ENCODE results near the gene TFE3. TPM values are rescaled to one million over a fixed set of nuclear protein-coding genes. Genes with fewer than 3 reads are reported as not detected.

TFE3 gene
- polyA plus RNA-seq, 1 donor (not counting 4 experiments of a cell fraction or from before 2014, with no cell fraction given) = 13.2 TPM

GRCh38 chrX:48998391-48998790, 44.8 kb downstream of the TFE3 start:
- H3K36me3 ChIP-seq (ENCODE audit: control insufficient read depth in 2 of 2, extremely low read depth in 1 of 2, insufficient read depth in 2 of 2, low read length in 2 of 2) = peaks cover 8 to 10% of the 10 kb centered on the region in 2 experiments
- H3K4me3 ChIP-seq (ENCODE audit: control insufficient read depth in 2 of 3, extremely low read depth in 1 of 3, insufficient read depth in 2 of 3, low read depth in 1 of 3, low read length in 3 of 3) = no peak overlapping the region
- no peaks in the 10 kb centered on the region for H3K27me3 ChIP-seq (ENCODE audit: control insufficient read depth, extremely low read depth, insufficient read depth, low read length)
- no peak overlapping the region for H3K27ac ChIP-seq (ENCODE audit: control insufficient read depth, insufficient read depth, low read length)
- H2AFZ ChIP-seq (ENCODE audit: control insufficient read depth, low read length) = no peak overlapping the region
- no peaks in the 10 kb centered on the region for H3K9me3 ChIP-seq (ENCODE audit: control insufficient read depth, low read depth, low read length)
- no peak for FAIRE-seq
- peak in 1 of 3 experiments; percentile 2 for TF ChIP-seq CTCF (optimal IDR thresholded peaks at IDR 0.05 in 1 of 3, IDR thresholded peaks at IDR 0.05 in 1 of 3, conservative IDR thresholded peaks at IDR 0.05 in 1 of 3; ENCODE audit: extremely low read depth in 1 of 3, insufficient read depth in 2 of 3, low read length in 3 of 3)
- no peak for TF ChIP-seq EZH2 (IDR thresholded peaks at IDR 0.05; ENCODE audit: low read length)
- peaks cover 6% of the 10 kb centered on the region for H3K4me1 ChIP-seq (ENCODE audit: control insufficient read depth, extremely low read depth, insufficient read depth, low read length)
- H3K79me2 ChIP-seq (ENCODE audit: control insufficient read depth, insufficient read depth, low read length) = peaks cover 8% of the 10 kb centered on the region
- no peaks in the 10 kb centered on the region for H3K9me1 ChIP-seq (ENCODE audit: control insufficient read depth, extremely low read depth, insufficient read depth, low read length)
- DNase-seq (ENCODE audit: low read depth, low spot score) = no peak
- H3K4me2 ChIP-seq (ENCODE audit: control insufficient read depth, extremely low read depth, insufficient read depth, low read depth, low read length) = no peak overlapping the region
- dilution Hi-C loops (cut with MboI; ENCODE audit: extremely low pct_ligation_motif_present, low sequenced_read_pairs) = no loop called here
- no peaks in the 10 kb centered on the region for H4K20me1 ChIP-seq (ENCODE audit: control insufficient read depth, extremely low read depth, insufficient read depth, low read length)
- no peak overlapping the region for H3K9ac ChIP-seq (ENCODE audit: control insufficient read depth, extremely low read depth, insufficient read depth, low read length)

GRCh38 chrX:48997865-48998264, 45.3 kb downstream of the TFE3 start:
- no peak overlapping the region for H3K27ac ChIP-seq (ENCODE audit: control insufficient read depth, insufficient read depth, low read length)
- no peak overlapping the region for H3K4me3 ChIP-seq (ENCODE audit: control insufficient read depth in 2 of 3, extremely low read depth in 1 of 3, insufficient read depth in 2 of 3, low read depth in 1 of 3, low read length in 3 of 3)
- peaks cover 8% of the 10 kb centered on the region for H3K79me2 ChIP-seq (ENCODE audit: control insufficient read depth, insufficient read depth, low read length)
- TF ChIP-seq EZH2 (IDR thresholded peaks at IDR 0.05; ENCODE audit: low read length) = no peak
- TF ChIP-seq CTCF (optimal IDR thresholded peaks at IDR 0.05 in 1 of 3, IDR thresholded peaks at IDR 0.05 in 1 of 3, conservative IDR thresholded peaks at IDR 0.05 in 1 of 3; ENCODE audit: extremely low read depth in 1 of 3, insufficient read depth in 2 of 3, low read length in 3 of 3) = no peak
- no peak overlapping the region for H3K4me2 ChIP-seq (ENCODE audit: control insufficient read depth, extremely low read depth, insufficient read depth, low read depth, low read length)
- no peaks in the 10 kb centered on the region for H4K20me1 ChIP-seq (ENCODE audit: control insufficient read depth, extremely low read depth, insufficient read depth, low read length)
- DNase-seq (ENCODE audit: low read depth, low spot score) (no peak), FAIRE-seq (no peak)
- dilution Hi-C loops (cut with MboI; ENCODE audit: extremely low pct_ligation_motif_present, low sequenced_read_pairs) = no loop called here
- no peak overlapping the region for H2AFZ ChIP-seq (ENCODE audit: control insufficient read depth, low read length)
- peaks cover 8 to 10% of the 10 kb centered on the region in 2 experiments for H3K36me3 ChIP-seq (ENCODE audit: control insufficient read depth in 2 of 2, extremely low read depth in 1 of 2, insufficient read depth in 2 of 2, low read length in 2 of 2)
- peaks cover 6% of the 10 kb centered on the region for H3K4me1 ChIP-seq (ENCODE audit: control insufficient read depth, extremely low read depth, insufficient read depth, low read length)
- H3K9ac ChIP-seq (ENCODE audit: control insufficient read depth, extremely low read depth, insufficient read depth, low read length) = no peak overlapping the region
- no peaks in the 10 kb centered on the region for H3K9me1 ChIP-seq (ENCODE audit: control insufficient read depth, extremely low read depth, insufficient read depth, low read length)
- no peaks in the 10 kb centered on the region for H3K9me3 ChIP-seq (ENCODE audit: control insufficient read depth, low read depth, low read length)
- H3K27me3 ChIP-seq (ENCODE audit: control insufficient read depth, extremely low read depth, insufficient read depth, low read length) = no peaks in the 10 kb centered on the region
